ENCODE measurements around the gene COX4I2. TPM values are rescaled to one million over a fixed set of nuclear protein-coding genes. Genes with fewer than 3 reads are reported as not detected.

The COX4I2 gene
- total and polyA plus RNA-seq, 2 of the 8 experiments (the other 6 are each of a cell fraction or from before 2014, with no cell fraction given): 0.26 TPM; not detected in 1

- 0 out of 2 replicates have a peak, but pooled peaks have one; percentile 3 for TF ChIP-seq USF2 (IDR thresholded peaks at IDR 0.05; ENCODE audit: low read length)
- no peak for TF ChIP-seq CTBP2 (IDR thresholded peaks at IDR 0.05; ENCODE audit: borderline replicate concordance, insufficient read depth, insufficient read length, low read length)
- no peak for TF ChIP-seq KDM5A (IDR thresholded peaks at IDR 0.05; ENCODE audit: low read length)
- TF ChIP-seq JUND (IDR thresholded peaks at IDR 0.05; ENCODE audit: low read length): no peak
- no peak for TF ChIP-seq ASH2L (IDR thresholded peaks at IDR 0.05; ENCODE audit: low read length)
- no peak; the same call in 1 of the 2 replicates for TF ChIP-seq ATF2 (IDR thresholded peaks at IDR 0.05; ENCODE audit: low read length)
- TF ChIP-seq BRCA1 (IDR thresholded peaks at IDR 0.05; ENCODE audit: low read depth, low read length): no peak
- peak; percentile 37; the same call in 1 of the 2 replicates for TF ChIP-seq CREB1 (IDR thresholded peaks at IDR 0.05)
- TF ChIP-seq ATF3 (IDR thresholded peaks at IDR 0.05; ENCODE audit: insufficient read depth, low read depth, low read length): no peak
- TF ChIP-seq CBX5 (IDR thresholded peaks at IDR 0.05; ENCODE audit: low read depth, low read length): no peak
- no peak for TF ChIP-seq CTCF (IDR thresholded peaks at IDR 0.05; ENCODE audit: control extremely low read depth in 1 of 3, insufficient read depth in 1 of 3, low read depth in 1 of 3, low read length in 3 of 3)
- TF ChIP-seq POLR2AphosphoS5 (IDR thresholded peaks at IDR 0.05; ENCODE audit: low read depth, low read length): peak; percentile 82
- no peak for TF ChIP-seq KDM1A (IDR thresholded peaks at IDR 0.05; ENCODE audit: borderline replicate concordance, low read length)
- TF ChIP-seq GABPA (IDR thresholded peaks at IDR 0.05; ENCODE audit: borderline replicate concordance, insufficient read depth, low read length): no peak
- no peak for TF ChIP-seq E2F6 (IDR thresholded peaks at IDR 0.05)
- no peak for TF ChIP-seq TAF7 (optimal IDR thresholded peaks at IDR 0.05; ENCODE audit: borderline replicate concordance, low read depth, low read length)
- no peak for TF ChIP-seq HDAC6 (IDR thresholded peaks at IDR 0.05; ENCODE audit: low read depth, low read length)
Observed at GRCh38 chr20:31606804-31607639, 30.7 kb upstream of the COX4I2 start (continued).

Data from H1 (cell line).